Germinal center (tissue), 1 donor: Measurements from ENCODE around the gene ARHGAP8.
"Not testable (repeated sequence)": the region's sequence is repeated elsewhere in the genome, so short reads cannot be mapped to it uniquely, and the experiment has no call there.

Experiments
- DNase-seq: peaks from one replicate; pipeline ENCODE4 v3.0.0; 2012; ENCODE audit warnings: mixed read lengths, low spot score

Gene ARHGAP8

DNA sequence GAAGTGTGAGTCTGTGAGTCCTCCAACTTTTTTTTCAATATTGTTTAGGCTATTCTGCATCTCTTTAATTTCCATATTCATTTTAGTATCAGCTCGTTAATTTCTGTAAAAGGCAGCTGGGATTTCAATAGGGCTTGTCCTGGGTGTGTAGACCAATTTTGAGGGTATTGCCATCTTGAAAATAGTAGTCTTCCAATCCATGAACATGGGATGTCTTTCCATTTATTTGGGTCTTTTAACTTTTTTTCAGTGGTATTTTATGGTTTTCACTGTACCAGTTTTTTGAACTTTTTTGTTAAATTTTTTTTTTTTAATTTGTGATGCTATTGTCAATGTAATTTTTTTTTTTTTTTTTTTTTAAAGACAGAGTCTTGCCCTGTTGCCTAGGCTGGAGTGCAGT, 79.5 kb downstream of the ARHGAP8 start:
- DNase-seq, result no peak

GRCh38 chr22:44834065-44834464, 81.7 kb downstream of the ARHGAP8 start:
- DNase-seq, result no peak

DNA sequence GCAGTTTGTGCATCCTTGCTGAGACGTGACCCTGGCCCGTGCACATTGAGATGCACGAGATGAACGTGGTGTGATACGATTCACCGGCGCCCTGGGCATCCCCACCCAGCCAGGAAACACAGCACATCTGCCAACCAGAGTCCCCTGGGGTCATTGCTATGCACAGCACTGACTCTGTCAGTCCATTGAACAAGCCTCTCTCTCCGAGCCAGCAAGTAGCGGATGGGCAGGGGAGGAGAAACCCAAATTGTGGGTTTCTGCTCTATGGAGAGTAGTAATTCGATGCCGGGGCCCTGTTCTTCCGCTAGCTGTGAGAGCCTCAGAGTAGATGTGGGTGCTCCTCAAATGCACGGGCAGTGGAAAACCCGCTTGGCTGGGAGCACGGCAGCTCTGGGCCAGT, 85.1 kb downstream of the ARHGAP8 start:
- DNase-seq, result no peak

DNA sequence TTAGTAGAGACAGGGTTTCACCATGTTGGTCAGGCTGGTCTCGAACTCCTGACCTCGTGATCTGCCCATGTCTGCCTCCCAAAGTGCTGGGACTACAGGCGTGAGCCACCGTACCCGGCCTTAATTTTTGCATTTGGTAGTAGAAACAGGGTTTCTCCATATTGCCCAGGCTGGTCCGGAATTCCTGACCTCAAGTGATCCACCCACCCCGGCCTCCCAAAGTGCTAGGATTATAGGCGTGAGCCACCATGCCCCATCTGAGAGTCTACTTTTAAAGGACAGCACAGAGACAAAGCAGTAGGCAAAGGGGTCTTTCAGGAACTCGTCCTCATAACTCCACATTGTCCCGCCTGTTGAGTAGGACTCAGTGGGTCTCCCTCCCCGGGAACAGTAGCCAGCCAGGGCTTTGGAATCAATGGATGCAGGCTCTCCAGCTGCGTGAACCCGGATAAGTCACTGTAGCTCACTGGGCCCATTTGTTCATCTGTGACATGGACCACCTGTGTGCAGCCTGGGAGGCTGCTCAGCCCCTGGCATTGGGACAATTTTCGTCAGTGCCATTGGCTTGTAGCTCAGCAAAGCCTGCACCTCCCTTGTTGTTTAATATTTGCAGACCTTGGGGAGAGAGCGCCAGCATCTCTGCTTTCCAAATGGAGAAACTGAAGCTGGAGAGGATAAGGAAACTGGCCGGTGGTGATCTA, 86.1 kb downstream of the ARHGAP8 start:
- DNase-seq, result no peak

GRCh38 chr22:44839061-44839460, 86.7 kb downstream of the ARHGAP8 start:
- no peak for DNase-seq

GRCh38 chr22:44839721-44840120, 87.3 kb downstream of the ARHGAP8 start:
- DNase-seq, result no peak

GRCh38 chr22:44840611-44841322, 88.4 kb downstream of the ARHGAP8 start:
- DNase-seq, result no peak

DNA sequence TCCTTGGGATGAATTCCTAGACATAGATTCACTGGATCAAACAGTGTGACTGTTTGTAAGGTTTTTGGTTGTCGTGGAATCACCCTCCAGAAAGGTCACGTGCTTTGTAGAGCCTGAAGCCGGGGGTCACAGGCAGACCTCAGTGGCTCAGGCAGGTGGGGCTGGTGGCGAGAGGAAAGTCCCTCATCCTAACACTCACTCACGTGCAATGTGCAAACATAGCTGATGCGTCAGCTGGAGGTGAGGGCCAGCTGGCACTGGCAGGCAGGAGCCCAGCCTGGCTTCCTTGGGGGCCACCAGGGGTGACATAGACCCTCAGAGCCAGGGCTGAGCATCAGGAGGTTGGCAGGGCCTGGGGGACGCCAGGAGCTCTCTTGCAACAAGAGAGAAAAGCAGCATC, 90.0 kb downstream of the ARHGAP8 start:
- DNase-seq, result no peak

GRCh38 chr22:44845191-44845590, 92.8 kb downstream of the ARHGAP8 start:
- no peak for DNase-seq

DNA sequence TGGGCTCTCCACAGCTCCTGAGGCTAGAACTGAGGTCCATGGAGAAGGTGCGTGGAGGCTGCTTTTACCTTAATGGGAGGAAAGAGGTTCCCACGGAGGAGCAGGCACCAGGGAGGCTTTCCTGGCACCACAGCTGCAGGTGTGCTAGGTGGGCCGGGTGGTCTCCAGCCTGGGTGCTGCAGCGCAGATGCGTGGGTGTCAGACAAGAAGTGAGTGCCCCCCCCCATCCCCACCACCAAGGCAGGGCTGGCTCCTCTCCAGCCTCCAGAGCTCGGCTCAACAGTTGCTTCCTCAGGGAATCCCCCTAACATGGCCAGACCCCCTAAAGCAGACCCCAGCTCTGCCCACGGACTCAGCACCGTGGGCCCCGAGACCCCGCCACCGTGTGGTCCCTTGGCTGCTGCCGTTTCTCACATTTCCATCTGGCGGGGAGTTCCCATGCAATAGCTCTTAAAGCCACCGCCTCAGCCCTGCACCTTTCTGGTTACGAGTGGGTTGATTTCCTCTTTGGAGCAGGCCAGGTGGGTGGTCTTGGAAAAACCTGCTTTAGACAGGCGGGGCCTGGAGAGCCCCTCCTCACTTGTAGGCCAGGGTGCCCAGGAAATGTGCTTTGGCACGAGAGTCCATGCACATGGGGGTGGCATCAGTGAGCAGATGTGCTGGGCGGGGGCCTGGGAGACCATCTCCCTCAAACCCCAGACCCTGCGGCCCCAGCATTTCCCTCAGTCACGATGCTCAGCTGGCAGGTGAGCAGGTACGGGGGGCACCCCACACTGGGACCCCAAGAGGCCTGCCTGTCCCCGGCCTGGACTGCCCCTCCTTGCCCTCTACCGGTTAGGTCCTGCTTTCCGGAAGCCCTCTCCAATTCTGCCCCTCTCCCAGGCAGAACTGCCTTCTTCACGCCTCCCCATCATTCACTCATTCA, 93.7 kb downstream of the ARHGAP8 start:
- DNase-seq, result no peak

- no peak for DNase-seq
Observed at GRCh38 chr22:44846726-44847275, 94.4 kb downstream of the ARHGAP8 start.

DNA sequence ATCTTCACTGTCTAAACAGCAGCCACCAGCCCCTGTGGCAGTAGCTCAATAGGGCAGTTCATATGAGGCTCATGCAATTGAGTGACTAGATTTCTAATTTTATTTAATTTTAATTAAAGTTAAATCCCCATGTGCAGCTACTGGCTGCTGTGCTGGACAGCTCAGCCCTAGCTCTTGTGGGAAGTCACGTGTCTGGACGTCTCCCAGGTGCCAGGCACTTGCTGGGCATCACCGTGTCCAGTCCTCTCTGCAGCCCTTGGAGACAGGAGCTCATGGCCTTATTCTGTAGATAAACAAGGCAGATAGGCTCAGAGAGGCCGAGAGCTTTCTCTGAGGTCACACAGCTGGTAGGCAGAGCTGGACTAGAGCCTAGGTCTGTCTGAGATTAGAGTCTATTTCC, 95.0 kb downstream of the ARHGAP8 start:
- no peak for DNase-seq

- DNase-seq, result no peak
Observed at GRCh38 chr22:44847892-44848291, 95.5 kb downstream of the ARHGAP8 start.

DNA sequence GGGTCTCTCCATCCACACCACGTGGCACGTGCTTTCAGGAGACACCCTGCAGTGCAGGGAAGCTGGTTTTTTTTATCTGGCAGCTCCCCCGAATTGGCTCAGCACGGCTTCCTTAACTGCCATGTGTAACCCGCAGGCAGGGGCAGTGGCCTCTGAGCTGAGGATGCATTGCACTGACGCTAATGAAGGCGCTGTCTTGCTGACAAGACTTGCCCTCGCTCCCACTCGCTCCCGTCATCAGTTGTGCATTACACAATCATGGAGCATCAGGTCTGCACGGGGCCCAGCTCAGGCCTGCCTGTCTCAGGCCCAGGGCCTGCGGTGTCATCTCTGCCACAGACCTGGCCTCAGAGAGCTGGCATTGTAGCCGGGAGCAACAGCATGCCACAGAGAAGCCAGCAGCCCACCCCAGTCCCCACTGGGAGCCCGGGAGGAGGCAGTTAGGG, 95.9 kb downstream of the ARHGAP8 start:
- no peak for DNase-seq

GRCh38 chr22:44848791-44849420, 96.5 kb downstream of the ARHGAP8 start:
- no peak for DNase-seq

DNA sequence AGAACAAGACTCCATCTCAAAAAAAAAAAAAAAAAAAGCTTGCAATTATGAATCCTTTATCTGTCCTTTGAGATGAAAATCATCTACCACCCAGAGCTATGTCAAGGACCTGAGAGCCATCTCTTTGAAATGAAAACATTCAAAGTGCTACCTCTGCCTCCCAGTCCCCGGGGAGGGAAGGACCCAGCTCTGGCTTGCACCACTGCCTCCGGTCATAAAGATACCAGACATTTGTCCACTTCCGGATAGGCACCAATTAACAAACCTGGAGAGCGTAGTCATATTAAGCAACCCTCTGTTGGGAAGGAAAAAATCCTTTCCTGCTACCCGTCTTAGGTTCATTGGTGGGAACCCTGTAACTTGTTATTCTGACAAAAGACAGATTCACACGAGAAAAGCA, 98.6 kb downstream of the ARHGAP8 start:
- DNase-seq, result no peak

- not testable (repeated sequence) for DNase-seq
Observed at GRCh38 chr22:44854641-44855040, 102.3 kb downstream of the ARHGAP8 start.

GRCh38 chr22:44855855-44856254, 103.5 kb downstream of the ARHGAP8 start:
- DNase-seq, result no peak

- DNase-seq, result not testable (repeated sequence)
Observed at GRCh38 chr22:44858819-44859218, 106.4 kb downstream of the ARHGAP8 start.

DNA sequence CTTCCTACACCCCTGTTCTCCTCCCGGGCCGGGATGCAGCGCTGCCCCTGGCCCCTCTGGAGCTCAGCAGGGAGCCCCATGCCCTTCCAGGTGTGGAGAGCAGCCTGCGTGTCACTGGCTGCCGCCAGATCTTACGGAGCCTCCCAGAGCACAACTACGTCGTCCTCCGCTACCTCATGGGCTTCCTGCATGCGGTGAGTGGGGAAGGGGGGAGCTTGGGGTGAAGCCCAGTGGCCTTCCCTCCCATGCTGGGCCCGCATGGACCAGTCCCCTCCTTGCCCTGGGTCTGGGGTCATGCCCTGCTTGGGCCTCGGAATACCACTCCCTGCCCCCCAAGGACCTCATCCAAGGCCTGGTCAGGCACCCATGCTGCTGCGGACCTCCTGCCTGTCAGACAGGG, 107.3 kb downstream of the ARHGAP8 start:
- no peak for DNase-seq

GRCh38 chr22:44860311-44860710, 107.9 kb downstream of the ARHGAP8 start:
- DNase-seq, result no peak

- no peak for DNase-seq
Observed at GRCh38 chr22:44861245-44861644, 108.9 kb downstream of the ARHGAP8 start.
